Fibroblast of lung (primary cell): Measurements from ENCODE around the gene SCP2. TPM values are rescaled to one million over a fixed set of nuclear protein-coding genes. Genes with fewer than 3 reads are reported as not detected.

Experiments
- DNase-seq, 2 donors: peaks; one replicate each; pipeline versions ENCODE4 v3.0.0 to v3.0.0-alpha.2; 2010; ENCODE audit warnings: low read depth in 2 of 2
- H2AFZ ChIP-seq: 2 replicates; pipeline ENCODE4 v1.5.1; 2012; ENCODE audit warnings: low read length, control low read depth, inconsistent platforms
- H3K27ac ChIP-seq: 2 replicates; pipeline ENCODE4 v1.5.1; 2011; ENCODE audit warnings: low read length, control low read depth; ENCODE audit not compliant: insufficient read depth
- H3K27me3 ChIP-seq: 2 replicates; pipeline ENCODE4 v1.5.1; 2011; ENCODE audit warnings: mild to moderate bottlenecking, low read length; ENCODE audit not compliant: control insufficient read depth, insufficient read depth
- H3K36me3 ChIP-seq: 2 replicates; pipeline ENCODE4 v1.5.1; 2011; ENCODE audit warnings: low read length; ENCODE audit not compliant: control insufficient read depth, insufficient read depth
- H3K4me1 ChIP-seq: 2 replicates; pipeline ENCODE4 v1.5.1; 2011; ENCODE audit warnings: low read length; ENCODE audit not compliant: control insufficient read depth, insufficient read depth; ENCODE audit errors: extremely low read depth
- H3K4me2 ChIP-seq: 2 replicates; pipeline ENCODE4 v1.5.1; 2011; ENCODE audit warnings: low read length, control low read depth; ENCODE audit not compliant: insufficient read depth; ENCODE audit errors: extremely low read depth
- H3K4me3 ChIP-seq, 4 experiments: fragments of 200-600 bp in 1 of 4; sonication (generic) in 1 of 4; replicated peaks in 1 of 4; 2 replicates each; pipeline ENCODE4 v1.5.1; 2011 to 2016; ENCODE audit warnings: low read length in 4 of 4, low read depth in 3 of 4, mild to moderate bottlenecking in 3 of 4, control low read depth in 2 of 4, inconsistent platforms in 1 of 4, mixed read lengths in 1 of 4; ENCODE audit not compliant: insufficient read depth in 1 of 4; ENCODE audit errors: control extremely low read depth in 1 of 4
- H3K79me2 ChIP-seq: 2 replicates; pipeline ENCODE4 v1.5.1; 2012; ENCODE audit warnings: mild to moderate bottlenecking, low read length, inconsistent platforms; ENCODE audit not compliant: control insufficient read depth, insufficient read depth
- H3K9ac ChIP-seq: 2 replicates; pipeline ENCODE4 v1.5.1; 2011; ENCODE audit warnings: mild to moderate bottlenecking, low read length, control low read depth; ENCODE audit not compliant: insufficient read depth
- H3K9me3 ChIP-seq: 2 replicates; pipeline ENCODE4 v1.5.1; 2012; ENCODE audit warnings: low read depth, low read length; ENCODE audit not compliant: control insufficient read depth, insufficient read depth
- H4K20me1 ChIP-seq: 2 replicates; pipeline ENCODE4 v1.5.1; 2011; ENCODE audit warnings: low read length; ENCODE audit not compliant: control insufficient read depth, insufficient read depth; ENCODE audit errors: extremely low read depth
- EZH2 ChIP-seq: IDR thresholded peaks from 2 replicates; pipeline ENCODE4 v1.5.1; 2012; ENCODE audit warnings: low read length, control low read depth, mild to moderate bottlenecking; ENCODE audit errors: missing control alignments
- polyA plus RNA-seq, 2 donors: library from polyadenylated mRNA; depleted of rRNA in 1 of 2; stranded (reverse) in 1 of 2; unstranded in 1 of 2; fragments of >200 nt; gene quantifications; 2 replicates each; pipeline ENCODE4 v1.2.1, GENCODE V29; 2011 to 2012; ENCODE audit warnings: missing spikeins in 1 of 2
- total RNA-seq: library from RNA; depleted of rRNA; stranded (reverse); fragments of >200 nt; gene quantifications from 2 replicates; pipeline ENCODE4 v1.2.1, GENCODE V29; 2014
- TF ChIP-seq, protein P1 (sequence below), 2 donors: IDR thresholded peaks in 1 of 2; conservative IDR thresholded peaks in 1 of 2; 1 replicate in 1 of 2; 2 replicates in 1 of 2; pipeline ENCODE4 v1.5.1; 2011 to 2012; ENCODE audit warnings: low read length in 2 of 2, control low read depth in 1 of 2, inconsistent platforms in 1 of 2, low read depth in 1 of 2, mild to moderate bottlenecking in 1 of 2

SCP2 gene
- total and polyA plus RNA-seq, 2 donors (not counting 1 experiment from before 2014, with no cell fraction given), result 222 to 305 TPM

GRCh38 chr1:53070621-53071020 lies 143.5 kb downstream of the SCP2 start:
- no peak for TF ChIP-seq EZH2
- TF ChIP-seq, protein P1, sequence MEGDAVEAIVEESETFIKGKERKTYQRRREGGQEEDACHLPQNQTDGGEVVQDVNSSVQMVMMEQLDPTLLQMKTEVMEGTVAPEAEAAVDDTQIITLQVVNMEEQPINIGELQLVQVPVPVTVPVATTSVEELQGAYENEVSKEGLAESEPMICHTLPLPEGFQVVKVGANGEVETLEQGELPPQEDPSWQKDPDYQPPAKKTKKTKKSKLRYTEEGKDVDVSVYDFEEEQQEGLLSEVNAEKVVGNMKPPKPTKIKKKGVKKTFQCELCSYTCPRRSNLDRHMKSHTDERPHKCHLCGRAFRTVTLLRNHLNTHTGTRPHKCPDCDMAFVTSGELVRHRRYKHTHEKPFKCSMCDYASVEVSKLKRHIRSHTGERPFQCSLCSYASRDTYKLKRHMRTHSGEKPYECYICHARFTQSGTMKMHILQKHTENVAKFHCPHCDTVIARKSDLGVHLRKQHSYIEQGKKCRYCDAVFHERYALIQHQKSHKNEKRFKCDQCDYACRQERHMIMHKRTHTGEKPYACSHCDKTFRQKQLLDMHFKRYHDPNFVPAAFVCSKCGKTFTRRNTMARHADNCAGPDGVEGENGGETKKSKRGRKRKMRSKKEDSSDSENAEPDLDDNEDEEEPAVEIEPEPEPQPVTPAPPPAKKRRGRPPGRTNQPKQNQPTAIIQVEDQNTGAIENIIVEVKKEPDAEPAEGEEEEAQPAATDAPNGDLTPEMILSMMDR (conservative IDR thresholded peaks at IDR 0.05 in 1 of 2, IDR thresholded peaks at IDR 0.05 in 1 of 2; ENCODE audit: low read depth in 1 of 2, low read length in 2 of 2), result no peak

GRCh38 chr1:53071167-53071865 lies 144.2 kb downstream of the SCP2 start:
- no peaks in the 10 kb centered on the region for H3K9me3 ChIP-seq
- peaks cover 5% of the 10 kb centered on the region for H3K4me1 ChIP-seq
- H3K4me3 ChIP-seq, result no peak overlapping the region
- TF ChIP-seq EZH2, result no peak
- no peak overlapping the region for H3K4me2 ChIP-seq
- H3K9ac ChIP-seq, result no peak overlapping the region
- no peaks in the 10 kb centered on the region for H3K27me3 ChIP-seq
- no peak for DNase-seq
- H2AFZ ChIP-seq, result no peak overlapping the region
- H4K20me1 ChIP-seq, result no peaks in the 10 kb centered on the region
- peaks cover 10% of the 10 kb centered on the region for H3K36me3 ChIP-seq
- no peaks in the 10 kb centered on the region for H3K79me2 ChIP-seq
- H3K27ac ChIP-seq, result no peak overlapping the region

More at GRCh38 chr1:53070621-53071020, 143.5 kb downstream of the SCP2 start:
- Histone ChIP-seq H3K27me3 (no peaks in the 10 kb centered on the region), H3K79me2 (no peaks in the 10 kb centered on the region), H3K4me1 (peaks cover 7% of the 10 kb centered on the region), H3K4me3 (no peak overlapping the region), H3K9me3 (no peaks in the 10 kb centered on the region), H3K36me3 (peaks cover 10% of the 10 kb centered on the region), H2AFZ (no peak overlapping the region), H3K27ac (no peak overlapping the region), H4K20me1 (no peaks in the 10 kb centered on the region), H3K9ac (no peak overlapping the region), H3K4me2 (no peak overlapping the region)
- DNase-seq, result no peak

DNA sequence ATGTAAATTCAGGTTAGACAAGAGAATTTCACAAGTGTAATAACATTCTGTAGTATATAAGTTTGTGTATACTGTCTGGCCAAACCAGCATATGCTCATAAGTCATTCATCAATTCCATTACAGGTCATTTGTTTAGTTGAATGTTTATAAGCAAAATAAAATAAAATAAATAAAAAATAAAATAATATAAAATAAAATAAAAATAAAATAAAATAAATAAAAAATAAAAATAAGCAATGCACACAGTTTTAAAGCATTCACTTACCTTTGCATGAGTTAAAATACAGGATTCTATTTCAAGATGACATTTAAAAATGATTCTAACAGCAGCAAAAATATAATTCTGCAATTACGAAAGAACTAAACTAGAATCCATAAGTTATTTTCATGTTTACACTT lies 144.8 kb downstream of the SCP2 start:
- no peak for TF ChIP-seq EZH2
- TF ChIP-seq, protein P1 (conservative IDR thresholded peaks at IDR 0.05 in 1 of 2, IDR thresholded peaks at IDR 0.05 in 1 of 2; ENCODE audit: low read depth in 1 of 2, low read length in 2 of 2), result no peak
- no peak overlapping the region for H3K4me2 ChIP-seq
- no peaks in the 10 kb centered on the region for H3K4me1 ChIP-seq
- DNase-seq, result no peak
- H4K20me1 ChIP-seq, result no peaks in the 10 kb centered on the region
- no peaks in the 10 kb centered on the region for H3K27me3 ChIP-seq
- no peaks in the 10 kb centered on the region for H3K79me2 ChIP-seq
- no peak overlapping the region for H3K4me3 ChIP-seq
- H3K9me3 ChIP-seq, result no peaks in the 10 kb centered on the region
- peaks cover 10% of the 10 kb centered on the region for H3K36me3 ChIP-seq
- H3K9ac ChIP-seq, result no peak overlapping the region
- H3K27ac ChIP-seq, result no peak overlapping the region
- H2AFZ ChIP-seq, result no peak overlapping the region
